ENCODE results near the gene SH3PXD2A.

The SH3PXD2A gene

DNA sequence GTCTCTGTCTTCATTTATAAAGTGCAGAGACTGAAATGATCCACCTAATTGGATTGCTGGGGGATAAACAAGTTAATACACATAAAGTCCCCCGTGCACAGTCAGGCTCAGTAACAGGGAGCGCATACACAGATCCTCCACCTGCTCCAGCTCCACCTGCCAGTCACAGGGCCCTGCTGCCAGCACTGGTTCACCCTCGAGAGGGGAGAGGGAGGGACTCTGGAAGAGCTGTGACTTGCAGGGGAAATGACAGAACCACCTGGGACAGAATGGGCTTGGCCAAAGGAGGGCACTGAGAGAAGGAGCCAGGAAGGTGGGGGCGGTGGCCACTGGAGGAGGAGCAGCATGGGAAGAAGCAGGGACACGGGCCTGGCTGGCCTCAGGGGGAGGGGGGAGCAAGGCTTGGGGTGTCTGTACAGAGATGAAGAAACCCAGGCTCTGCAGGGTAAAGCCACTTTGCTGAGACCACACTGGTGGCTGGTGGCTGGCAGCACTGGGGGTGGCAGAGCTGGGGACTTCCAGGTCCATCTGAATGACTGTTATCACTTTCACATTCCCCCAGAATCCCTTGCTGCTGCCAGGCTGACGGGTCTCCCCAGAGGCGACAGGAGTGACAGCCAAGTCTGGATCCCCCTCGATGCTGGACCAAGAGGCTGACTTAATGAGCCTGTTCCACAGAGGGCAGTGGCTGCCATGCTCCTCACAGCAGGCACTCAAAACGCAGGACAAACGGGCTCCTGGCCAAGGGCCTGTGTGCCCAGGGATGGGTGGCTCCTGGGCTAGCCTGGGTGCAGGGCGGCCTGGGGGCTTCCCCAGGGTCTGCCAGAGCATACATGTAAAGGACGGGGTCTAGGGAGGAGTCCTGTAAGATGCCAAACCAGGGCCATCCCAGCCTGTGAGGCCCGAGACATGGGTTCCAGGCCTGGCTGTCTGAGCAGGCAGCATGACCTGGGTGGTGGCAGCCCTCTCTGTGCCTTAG is 151.1 kb downstream of the SH3PXD2A start:
- TF ChIP-seq, protein P1, sequence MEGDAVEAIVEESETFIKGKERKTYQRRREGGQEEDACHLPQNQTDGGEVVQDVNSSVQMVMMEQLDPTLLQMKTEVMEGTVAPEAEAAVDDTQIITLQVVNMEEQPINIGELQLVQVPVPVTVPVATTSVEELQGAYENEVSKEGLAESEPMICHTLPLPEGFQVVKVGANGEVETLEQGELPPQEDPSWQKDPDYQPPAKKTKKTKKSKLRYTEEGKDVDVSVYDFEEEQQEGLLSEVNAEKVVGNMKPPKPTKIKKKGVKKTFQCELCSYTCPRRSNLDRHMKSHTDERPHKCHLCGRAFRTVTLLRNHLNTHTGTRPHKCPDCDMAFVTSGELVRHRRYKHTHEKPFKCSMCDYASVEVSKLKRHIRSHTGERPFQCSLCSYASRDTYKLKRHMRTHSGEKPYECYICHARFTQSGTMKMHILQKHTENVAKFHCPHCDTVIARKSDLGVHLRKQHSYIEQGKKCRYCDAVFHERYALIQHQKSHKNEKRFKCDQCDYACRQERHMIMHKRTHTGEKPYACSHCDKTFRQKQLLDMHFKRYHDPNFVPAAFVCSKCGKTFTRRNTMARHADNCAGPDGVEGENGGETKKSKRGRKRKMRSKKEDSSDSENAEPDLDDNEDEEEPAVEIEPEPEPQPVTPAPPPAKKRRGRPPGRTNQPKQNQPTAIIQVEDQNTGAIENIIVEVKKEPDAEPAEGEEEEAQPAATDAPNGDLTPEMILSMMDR (conservative IDR thresholded peaks at IDR 0.05; ENCODE audit: control insufficient read depth, insufficient read depth, low read depth, low read length) = no peak
- no peak overlapping the region for H3K4me3 ChIP-seq (ENCODE audit: control insufficient read depth, low read depth, low read length)
- no peak for DNase-seq (ENCODE audit: low read depth)

DNA sequence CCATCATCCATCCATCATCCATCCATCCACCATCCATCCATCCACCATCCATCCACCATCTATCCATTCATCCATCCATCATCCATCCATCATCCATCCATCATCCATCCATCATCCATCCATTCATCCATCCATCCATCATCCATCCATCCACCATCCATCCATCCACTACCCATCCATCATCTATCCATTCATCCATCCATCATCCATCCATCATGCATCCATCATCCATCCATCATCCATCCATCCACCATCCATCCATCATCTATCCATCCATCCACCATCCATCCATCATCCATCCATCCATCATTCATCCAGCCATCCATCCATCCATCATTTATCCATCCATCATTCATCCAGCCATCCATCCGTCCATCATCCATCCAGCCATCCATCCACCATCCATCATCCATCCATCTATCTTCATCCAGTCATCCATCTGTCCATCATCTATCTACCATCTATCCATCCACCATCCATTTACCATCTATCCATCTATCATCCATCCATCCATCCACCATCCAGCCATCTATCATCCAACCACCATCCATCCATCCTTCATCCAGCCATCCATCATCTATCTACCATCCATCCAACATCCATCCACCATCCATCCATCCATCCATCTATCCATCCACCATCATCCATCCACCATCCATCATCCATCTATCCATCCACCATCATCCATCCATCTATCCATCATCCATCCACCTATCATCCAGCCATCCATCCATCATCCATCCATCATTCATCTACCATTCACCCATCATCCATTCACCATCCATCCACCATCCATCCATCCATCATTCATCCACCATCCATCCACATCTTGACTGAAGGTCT is 153.8 kb downstream of the SH3PXD2A start:
- H3K4me3 ChIP-seq (ENCODE audit: control insufficient read depth, low read depth, low read length) = no peak overlapping the region
- no peak for DNase-seq (ENCODE audit: low read depth)

DNA sequence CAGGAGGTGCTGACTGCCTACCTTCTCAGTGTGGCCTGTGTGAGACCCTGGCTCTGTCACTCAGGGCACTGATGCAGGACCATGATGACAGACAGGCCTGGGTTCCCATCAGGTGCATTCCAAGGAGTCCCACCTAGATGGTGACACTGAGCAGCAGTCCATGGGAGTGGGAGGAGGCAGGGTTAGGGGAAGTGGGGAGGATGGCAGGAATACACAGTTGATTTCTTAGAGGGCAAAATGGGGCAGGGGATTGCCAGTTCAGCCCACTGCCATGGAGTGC is 155.0 kb downstream of the SH3PXD2A start:
- no peak overlapping the region for H3K4me3 ChIP-seq (ENCODE audit: control insufficient read depth, low read depth, low read length)
- TF ChIP-seq, protein P1 (conservative IDR thresholded peaks at IDR 0.05; ENCODE audit: control insufficient read depth, insufficient read depth, low read depth, low read length) = no peak
- no peak for DNase-seq (ENCODE audit: low read depth)

More for the DNA sequence above, 153.8 kb downstream of the SH3PXD2A start:
- TF ChIP-seq, protein P1 (conservative IDR thresholded peaks at IDR 0.05; ENCODE audit: control insufficient read depth, insufficient read depth, low read depth, low read length) = no peak

DNA sequence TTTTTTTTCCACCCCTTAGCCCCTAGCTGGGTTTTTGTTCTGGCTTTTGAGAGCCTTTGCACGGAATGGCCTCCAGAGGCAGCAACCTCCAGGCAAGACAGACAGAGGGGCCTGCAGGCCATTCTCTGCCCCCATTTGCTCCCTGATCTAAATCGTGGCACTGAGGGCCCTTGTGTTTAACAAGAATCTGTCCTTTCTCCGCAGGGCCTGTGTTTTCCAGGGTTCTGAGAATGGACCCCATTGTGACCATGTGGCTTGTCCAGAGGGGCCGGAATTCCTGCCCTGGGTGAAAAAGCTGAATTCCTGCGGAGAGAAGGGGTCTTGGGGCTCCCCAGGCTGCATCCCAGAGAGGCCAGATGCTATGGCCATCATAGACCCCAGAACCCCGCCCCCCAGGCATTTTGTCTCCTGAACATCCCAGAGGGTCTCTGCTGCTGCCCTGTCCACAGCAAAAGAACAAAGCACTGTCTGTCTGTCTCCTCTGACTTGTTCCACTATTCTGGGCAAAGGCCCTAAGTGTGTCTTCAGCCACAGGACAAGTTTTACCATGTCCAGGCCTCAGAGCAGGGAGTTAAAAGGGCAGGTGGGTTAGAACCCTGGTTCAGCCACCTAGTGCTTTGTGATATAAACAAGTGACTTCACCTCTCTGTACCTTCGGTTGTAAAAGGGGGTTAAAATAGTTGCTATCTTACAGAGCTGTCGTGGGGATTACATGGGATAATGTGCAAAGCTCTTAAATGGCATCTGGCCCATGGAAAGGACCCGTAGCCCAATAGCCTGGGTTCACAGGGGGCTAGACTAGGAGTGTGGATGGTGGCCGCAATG is 155.6 kb downstream of the SH3PXD2A start:
- TF ChIP-seq, protein P1 (conservative IDR thresholded peaks at IDR 0.05; ENCODE audit: control insufficient read depth, insufficient read depth, low read depth, low read length) = no peak
- DNase-seq (ENCODE audit: low read depth) = no peak
- no peak overlapping the region for H3K4me3 ChIP-seq (ENCODE audit: control insufficient read depth, low read depth, low read length)

DNA sequence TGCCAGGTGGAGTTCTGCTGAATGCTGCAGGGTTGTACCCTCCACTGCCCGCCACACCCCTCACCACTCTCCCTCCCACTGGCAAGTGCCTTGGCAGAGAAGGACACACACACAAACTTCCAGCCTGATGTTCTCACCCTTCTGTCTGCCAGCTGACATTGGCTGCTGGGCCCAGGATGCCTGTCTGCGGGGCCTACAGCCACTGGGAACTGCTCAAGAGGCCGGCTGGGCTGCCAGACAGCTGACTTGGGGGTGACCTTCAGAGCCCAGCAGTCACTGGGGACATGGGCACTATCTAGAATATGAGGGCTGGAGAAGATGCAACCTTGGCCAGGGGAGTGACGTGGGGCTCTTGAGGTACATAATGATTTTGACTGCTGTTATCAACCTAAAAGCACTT is 157.1 kb downstream of the SH3PXD2A start:
- TF ChIP-seq, protein P1 (conservative IDR thresholded peaks at IDR 0.05; ENCODE audit: control insufficient read depth, insufficient read depth, low read depth, low read length) = no peak
- no peak overlapping the region for H3K4me3 ChIP-seq (ENCODE audit: control insufficient read depth, low read depth, low read length)
- no peak for DNase-seq (ENCODE audit: low read depth)

DNA sequence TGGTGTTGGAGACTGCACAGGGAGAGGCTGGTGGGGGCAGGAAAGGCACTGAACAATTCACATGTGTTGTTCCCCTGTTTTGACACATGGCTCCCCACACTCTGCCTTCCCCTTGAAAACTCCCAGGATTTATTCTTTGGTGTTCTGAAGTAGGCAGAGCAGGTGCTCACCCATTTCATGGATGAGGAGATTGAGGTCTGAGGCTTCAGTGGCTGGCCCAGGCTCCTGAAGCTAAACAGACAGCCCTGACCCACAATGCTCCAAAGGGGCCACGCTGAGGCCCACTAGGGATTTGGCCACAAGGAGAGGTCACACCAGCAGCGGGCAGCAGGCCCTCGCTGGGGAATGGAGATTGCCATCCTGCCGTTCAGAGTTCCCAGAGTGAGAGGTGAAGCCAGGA is 157.6 kb downstream of the SH3PXD2A start:
- no peak for DNase-seq (ENCODE audit: low read depth)
- TF ChIP-seq, protein P1 (conservative IDR thresholded peaks at IDR 0.05; ENCODE audit: control insufficient read depth, insufficient read depth, low read depth, low read length) = no peak
- H3K4me3 ChIP-seq (ENCODE audit: control insufficient read depth, low read depth, low read length) = no peak overlapping the region
